ENCODE results near the gene SDF4.

SDF4 gene

GRCh38 chr1:1213345-1214265 is 18.2 kb downstream of the SDF4 start, which contains the start of gene TNFRSF4:
Gene TNFRSF4, minus strand, starts transcription at chr1:1214153. Its CDS starts 26 bp downstream, at chr1:1214127.
- Histone ChIP-seq H3K4me3 (ENCODE audit: low read depth, low read length, poor library complexity, severe bottlenecking) (no peak within 1 kb of the TSS), H3K79me2 (ENCODE audit: insufficient read depth, low read length) (no peaks in the 10 kb centered on the region), H3K36me3 (ENCODE audit: insufficient read depth, low read length) (peaks cover 28% of the 10 kb centered on the region), H3K9ac (ENCODE audit: low read length) (no peak within 1 kb of the TSS), H3K4me2 (ENCODE audit: low read length) (no peak within 1 kb of the TSS), H2AFZ (ENCODE audit: low read length) (no peak within 1 kb of the TSS), H3K9me2 (ENCODE audit: low read depth, low read length) (no peaks in the 10 kb centered on the region), H4K20me1 (ENCODE audit: insufficient read depth, low read length) (no peaks in the 10 kb centered on the region), H3K4me1 (ENCODE audit: insufficient read depth, low read length, severe bottlenecking) (peaks cover 9% of the 10 kb centered on the region), H3K27ac (ENCODE audit: low read depth, low read length, poor library complexity, severe bottlenecking) (no peak within 1 kb of the TSS), H3K9me3 (ENCODE audit: low read length) (no peaks in the 10 kb centered on the region), H3K27me3 (ENCODE audit: insufficient read depth, low read length) (0 out of 2 replicates have a peak, but pooled peaks cover 8% of the 10 kb centered on the region), H3F3A (ENCODE audit: insufficient read depth, low read length) (no peaks in the 10 kb centered on the region)
- no peak for TF ChIP-seq CTCF (IDR thresholded peaks at IDR 0.05; ENCODE audit: low read length)
- no peak for TF ChIP-seq EZH2 (IDR thresholded peaks at IDR 0.05; ENCODE audit: borderline replicate concordance, low read length)

- H3K9ac ChIP-seq (ENCODE audit: low read length): no peak overlapping the region
- peaks cover 9% of the 10 kb centered on the region for H3K4me1 ChIP-seq (ENCODE audit: insufficient read depth, low read length, severe bottlenecking)
- H3K9me2 ChIP-seq (ENCODE audit: low read depth, low read length): no peaks in the 10 kb centered on the region
- no peaks in the 10 kb centered on the region for H3K9me3 ChIP-seq (ENCODE audit: low read length)
- no peak overlapping the region for H3K27ac ChIP-seq (ENCODE audit: low read depth, low read length, poor library complexity, severe bottlenecking)
- H3K79me2 ChIP-seq (ENCODE audit: insufficient read depth, low read length): no peaks in the 10 kb centered on the region
- peaks cover 21% of the 10 kb centered on the region for H3K36me3 ChIP-seq (ENCODE audit: insufficient read depth, low read length)
- no peaks in the 10 kb centered on the region for H3F3A ChIP-seq (ENCODE audit: insufficient read depth, low read length)
- no peak overlapping the region for H3K4me2 ChIP-seq (ENCODE audit: low read length)
- no peak overlapping the region for H3K4me3 ChIP-seq (ENCODE audit: low read depth, low read length, poor library complexity, severe bottlenecking)
- H3K27me3 ChIP-seq (ENCODE audit: insufficient read depth, low read length): 0 out of 2 replicates have a peak, but pooled peaks cover 8% of the 10 kb centered on the region
- no peaks in the 10 kb centered on the region for H4K20me1 ChIP-seq (ENCODE audit: insufficient read depth, low read length)
- TF ChIP-seq CTCF (IDR thresholded peaks at IDR 0.05; ENCODE audit: low read length) (no peak), EZH2 (IDR thresholded peaks at IDR 0.05; ENCODE audit: borderline replicate concordance, low read length) (no peak)
- no peak overlapping the region for H2AFZ ChIP-seq (ENCODE audit: low read length)
These were observed 18.9 kb downstream of the SDF4 start for GRCh38 chr1:1212780-1213344.

GRCh38 chr1:1211541-1212441 is 20.0 kb downstream of the SDF4 start:
- no peaks in the 10 kb centered on the region for H3F3A ChIP-seq (ENCODE audit: insufficient read depth, low read length)
- no peak overlapping the region for H3K4me2 ChIP-seq (ENCODE audit: low read length)
- H4K20me1 ChIP-seq (ENCODE audit: insufficient read depth, low read length): no peaks in the 10 kb centered on the region
- no peaks in the 10 kb centered on the region for H3K9me3 ChIP-seq (ENCODE audit: low read length)
- TF ChIP-seq EZH2 (IDR thresholded peaks at IDR 0.05; ENCODE audit: borderline replicate concordance, low read length) (no peak), CTCF (IDR thresholded peaks at IDR 0.05; ENCODE audit: low read length) (no peak)
- peaks cover 11% of the 10 kb centered on the region for H3K36me3 ChIP-seq (ENCODE audit: insufficient read depth, low read length)
- H3K4me1 ChIP-seq (ENCODE audit: insufficient read depth, low read length, severe bottlenecking): peaks cover 5% of the 10 kb centered on the region
- H3K4me3 ChIP-seq (ENCODE audit: low read depth, low read length, poor library complexity, severe bottlenecking): no peak overlapping the region
- H3K9ac ChIP-seq (ENCODE audit: low read length): no peak overlapping the region
- no peak overlapping the region for H2AFZ ChIP-seq (ENCODE audit: low read length)
- peaks cover 8% of the 10 kb centered on the region; the same call in 1 of the 2 replicates for H3K27me3 ChIP-seq (ENCODE audit: insufficient read depth, low read length)
- no peaks in the 10 kb centered on the region for H3K79me2 ChIP-seq (ENCODE audit: insufficient read depth, low read length)
- H3K27ac ChIP-seq (ENCODE audit: low read depth, low read length, poor library complexity, severe bottlenecking): no peak overlapping the region
- H3K9me2 ChIP-seq (ENCODE audit: low read depth, low read length): no peaks in the 10 kb centered on the region

All from OCI-LY1 (cell line).